Measurements from ENCODE around the gene TNFAIP8L2. TPM values are rescaled to one million over a fixed set of nuclear protein-coding genes. Genes with fewer than 3 reads are reported as not detected.
"Not testable (repeated sequence)": the region's sequence is repeated elsewhere in the genome, so short reads cannot be mapped to it uniquely, and the experiment has no call there.

Gene TNFAIP8L2
- total and polyA plus RNA-seq, 2 donors from 2014 or later: 1.8 to 6.3 TPM

DNA sequence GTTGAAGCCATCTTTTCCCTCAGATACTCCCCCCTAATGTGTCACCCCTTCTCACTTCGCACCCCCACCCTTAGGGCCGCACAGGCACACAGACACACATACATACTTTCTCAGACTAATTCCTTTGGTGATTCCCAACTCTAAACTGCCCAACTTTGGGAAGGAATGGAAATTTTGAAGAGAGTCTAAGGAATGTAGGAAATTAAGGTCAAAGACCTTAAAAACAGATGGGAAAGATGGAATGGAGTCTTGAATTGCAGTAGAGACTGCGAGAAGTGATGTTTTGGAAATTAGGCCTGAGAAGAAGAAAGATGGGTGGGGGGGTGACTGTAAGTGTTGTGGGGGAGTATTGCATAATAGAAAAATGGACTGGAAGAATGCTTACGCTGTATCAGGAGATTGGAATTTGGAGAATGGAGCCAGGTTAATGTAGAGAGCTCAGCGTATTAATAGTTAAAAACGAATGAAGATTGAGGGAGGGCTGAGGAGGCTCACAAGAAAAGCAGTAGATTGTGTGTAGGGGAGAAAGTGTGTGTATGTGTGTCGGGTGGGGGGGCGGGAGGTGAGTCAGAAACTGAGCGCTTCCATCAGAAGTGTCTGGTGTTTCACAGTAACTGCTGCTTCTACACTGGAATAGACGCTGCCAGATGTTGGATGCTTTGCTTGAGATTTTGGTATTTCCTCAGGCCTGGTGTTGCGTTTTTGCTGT is 43.6 kb downstream of the TNFAIP8L2 start:
- TF ChIP-seq, protein P1, sequence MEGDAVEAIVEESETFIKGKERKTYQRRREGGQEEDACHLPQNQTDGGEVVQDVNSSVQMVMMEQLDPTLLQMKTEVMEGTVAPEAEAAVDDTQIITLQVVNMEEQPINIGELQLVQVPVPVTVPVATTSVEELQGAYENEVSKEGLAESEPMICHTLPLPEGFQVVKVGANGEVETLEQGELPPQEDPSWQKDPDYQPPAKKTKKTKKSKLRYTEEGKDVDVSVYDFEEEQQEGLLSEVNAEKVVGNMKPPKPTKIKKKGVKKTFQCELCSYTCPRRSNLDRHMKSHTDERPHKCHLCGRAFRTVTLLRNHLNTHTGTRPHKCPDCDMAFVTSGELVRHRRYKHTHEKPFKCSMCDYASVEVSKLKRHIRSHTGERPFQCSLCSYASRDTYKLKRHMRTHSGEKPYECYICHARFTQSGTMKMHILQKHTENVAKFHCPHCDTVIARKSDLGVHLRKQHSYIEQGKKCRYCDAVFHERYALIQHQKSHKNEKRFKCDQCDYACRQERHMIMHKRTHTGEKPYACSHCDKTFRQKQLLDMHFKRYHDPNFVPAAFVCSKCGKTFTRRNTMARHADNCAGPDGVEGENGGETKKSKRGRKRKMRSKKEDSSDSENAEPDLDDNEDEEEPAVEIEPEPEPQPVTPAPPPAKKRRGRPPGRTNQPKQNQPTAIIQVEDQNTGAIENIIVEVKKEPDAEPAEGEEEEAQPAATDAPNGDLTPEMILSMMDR (IDR thresholded peaks at IDR 0.05; ENCODE audit: borderline replicate concordance, extremely low read depth, insufficient read depth): no peak
- peak overlapping the region; percentile 65 to 96 for H3K27ac ChIP-seq (ENCODE audit: low read depth in 2 of 2, low read length in 2 of 2)
- H3K27me3 ChIP-seq (ENCODE audit: control insufficient read depth, insufficient read depth, low read length): no peaks in the 10 kb centered on the region
- peak overlapping the region; percentile 93 to 98 (median 98) for H3K4me3 ChIP-seq (ENCODE audit: low read length in 3 of 3)
- intact Hi-C loops (cut with DNase I): no loop called here
- no peaks in the 10 kb centered on the region for H3K9me3 ChIP-seq (ENCODE audit: control insufficient read depth in 2 of 3, insufficient read depth in 1 of 3, low read length in 3 of 3)
- H3K4me1 ChIP-seq (ENCODE audit: control insufficient read depth in 2 of 3, insufficient read depth in 2 of 3, low read depth in 1 of 3, low read length in 3 of 3): peaks cover 0 to 12% (median 6%) of the 10 kb centered on the region in 3 donors
- DNase-seq: peak in 3 of 5 donors; percentile 20 to 56 (median 39)
- peaks cover 0 to 7% (median 3%) of the 10 kb centered on the region in 3 donors for H3K36me3 ChIP-seq (ENCODE audit: control insufficient read depth in 2 of 3, insufficient read depth in 3 of 3, low read length in 3 of 3)
- H3K9ac ChIP-seq (ENCODE audit: low read length in 3 of 3): peak overlapping the region; percentile 87 to 98 (median 97)
- FAIRE-seq: no peak

DNA sequence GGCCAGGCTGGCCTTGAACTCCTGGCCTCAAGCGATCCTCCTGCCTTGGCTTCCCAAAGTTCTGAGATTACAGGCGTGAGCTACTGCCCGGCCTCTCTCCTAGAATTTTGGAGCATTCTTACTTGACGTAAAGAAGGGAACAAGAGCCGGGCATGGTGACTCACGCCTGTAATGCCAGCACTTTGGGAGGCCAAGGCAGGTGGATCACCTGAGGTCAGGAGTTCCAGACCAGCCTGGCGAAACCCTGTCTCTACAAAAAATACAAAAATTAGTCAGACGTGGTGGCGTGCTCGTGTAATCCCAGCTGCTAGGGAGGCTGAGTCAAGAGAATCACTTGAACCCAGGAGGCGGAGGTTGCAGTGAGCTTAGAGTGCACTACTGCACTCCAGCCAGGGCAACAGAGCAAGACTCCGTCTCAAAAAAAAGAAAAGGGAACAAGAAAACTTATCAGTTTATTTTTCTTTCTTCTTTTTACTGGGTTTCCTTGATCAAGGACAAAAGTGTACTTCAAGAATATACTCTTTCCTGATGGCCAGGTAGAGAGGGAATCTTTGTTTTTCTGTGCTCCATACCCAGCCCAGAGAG is 49.0 kb downstream of the TNFAIP8L2 start:
- H3K27ac ChIP-seq (ENCODE audit: low read depth in 2 of 2, low read length in 2 of 2); FAIRE-seq; intact Hi-C loops (cut with DNase I); DNase-seq; H3K4me3 ChIP-seq (ENCODE audit: low read length in 3 of 3); H3K9ac ChIP-seq (ENCODE audit: low read length in 3 of 3); H3K9me3 ChIP-seq (ENCODE audit: control insufficient read depth in 2 of 3, insufficient read depth in 1 of 3, low read length in 3 of 3); H3K4me1 ChIP-seq (ENCODE audit: control insufficient read depth in 2 of 3, insufficient read depth in 2 of 3, low read depth in 1 of 3, low read length in 3 of 3); H3K27me3 ChIP-seq (ENCODE audit: control insufficient read depth, insufficient read depth, low read length): not testable (repeated sequence)
- peaks cover 0 to 20% (median 3%) of the 10 kb centered on the region in 3 donors for H3K36me3 ChIP-seq (ENCODE audit: control insufficient read depth in 2 of 3, insufficient read depth in 3 of 3, low read length in 3 of 3)

Other genes starting within 250 kb of the TNFAIP8L2 start
- 51.6 TPM for gene SETDB1, start 230.3 kb upstream of the TNFAIP8L2 start, total RNA-seq
- 12.1 TPM for gene SETDB1, start 230.3 kb upstream of the TNFAIP8L2 start, polyA plus RNA-seq (ENCODE audit: insufficient read depth, low read depth, low replicate concordance)
- 268 TPM for gene CERS2, start 181.8 kb upstream of the TNFAIP8L2 start, total RNA-seq
- gene CERS2, start 181.8 kb upstream of the TNFAIP8L2 start, polyA plus RNA-seq (ENCODE audit: insufficient read depth, low read depth, low replicate concordance): 258 TPM
- gene ANXA9, start 174.4 kb upstream of the TNFAIP8L2 start, total RNA-seq: 3.3 TPM
- 38.5 TPM for gene ANXA9, start 174.4 kb upstream of the TNFAIP8L2 start, polyA plus RNA-seq (ENCODE audit: insufficient read depth, low read depth, low replicate concordance)
- gene MINDY1, start 149.7 kb upstream of the TNFAIP8L2 start, total RNA-seq: 33.5 TPM
- gene MINDY1, start 149.7 kb upstream of the TNFAIP8L2 start, polyA plus RNA-seq (ENCODE audit: insufficient read depth, low read depth, low replicate concordance): 35.1 TPM
- gene PRUNE1, start 148.2 kb upstream of the TNFAIP8L2 start, total RNA-seq: 24.0 TPM
- gene PRUNE1, start 148.2 kb upstream of the TNFAIP8L2 start, polyA plus RNA-seq (ENCODE audit: insufficient read depth, low read depth, low replicate concordance): 25.6 TPM
- gene BNIPL, start 120.1 kb upstream of the TNFAIP8L2 start, total RNA-seq: 0.54 TPM
- gene BNIPL, start 120.1 kb upstream of the TNFAIP8L2 start, polyA plus RNA-seq (ENCODE audit: insufficient read depth, low read depth, low replicate concordance): 3.1 TPM
- gene C1orf56, start 108.9 kb upstream of the TNFAIP8L2 start, total RNA-seq: 6.2 TPM
- 12.8 TPM for gene C1orf56, start 108.9 kb upstream of the TNFAIP8L2 start, polyA plus RNA-seq (ENCODE audit: insufficient read depth, low read depth, low replicate concordance)
- 107 TPM for gene CDC42SE1, start 97.0 kb upstream of the TNFAIP8L2 start, total RNA-seq
- 36.6 TPM for gene CDC42SE1, start 97.0 kb upstream of the TNFAIP8L2 start, polyA plus RNA-seq (ENCODE audit: insufficient read depth, low read depth, low replicate concordance)
- 1.4 TPM for gene MLLT11, start 96.3 kb upstream of the TNFAIP8L2 start, total RNA-seq
- gene MLLT11, start 96.3 kb upstream of the TNFAIP8L2 start, polyA plus RNA-seq (ENCODE audit: insufficient read depth, low read depth, low replicate concordance): 2.3 TPM
- 20.5 TPM for gene GABPB2, start 85.9 kb upstream of the TNFAIP8L2 start, total RNA-seq
- 4.7 TPM for gene GABPB2, start 85.9 kb upstream of the TNFAIP8L2 start, polyA plus RNA-seq (ENCODE audit: insufficient read depth, low read depth, low replicate concordance)
- 7.6 TPM for gene SEMA6C, start 10.0 kb upstream of the TNFAIP8L2 start, total RNA-seq
- 17.4 TPM for gene SEMA6C, start 10.0 kb upstream of the TNFAIP8L2 start, polyA plus RNA-seq (ENCODE audit: insufficient read depth, low read depth, low replicate concordance)
- gene LYSMD1, start 9.3 kb downstream of the TNFAIP8L2 start, total RNA-seq: 7.9 TPM
- gene LYSMD1, start 9.3 kb downstream of the TNFAIP8L2 start, polyA plus RNA-seq (ENCODE audit: insufficient read depth, low read depth, low replicate concordance): 9.1 TPM
- 33.4 TPM for gene SCNM1, start 9.5 kb downstream of the TNFAIP8L2 start, total RNA-seq
- gene SCNM1, start 9.5 kb downstream of the TNFAIP8L2 start, polyA plus RNA-seq (ENCODE audit: insufficient read depth, low read depth, low replicate concordance): 57.7 TPM
- gene TMOD4, start 19.3 kb downstream of the TNFAIP8L2 start, total RNA-seq: 0.66 TPM
- gene TMOD4, start 19.3 kb downstream of the TNFAIP8L2 start, polyA plus RNA-seq (ENCODE audit: insufficient read depth, low read depth, low replicate concordance): 0.65 TPM
- 52.6 TPM for gene VPS72, start 33.5 kb downstream of the TNFAIP8L2 start, total RNA-seq
- gene VPS72, start 33.5 kb downstream of the TNFAIP8L2 start, polyA plus RNA-seq (ENCODE audit: insufficient read depth, low read depth, low replicate concordance): 38.2 TPM
- gene PIP5K1A, start 41.9 kb downstream of the TNFAIP8L2 start, total RNA-seq: 49.0 TPM
- 15.5 TPM for gene PIP5K1A, start 41.9 kb downstream of the TNFAIP8L2 start, polyA plus RNA-seq (ENCODE audit: insufficient read depth, low read depth, low replicate concordance)
- gene PSMD4, start 98.1 kb downstream of the TNFAIP8L2 start, total RNA-seq: 123 TPM
- gene PSMD4, start 98.1 kb downstream of the TNFAIP8L2 start, polyA plus RNA-seq (ENCODE audit: insufficient read depth, low read depth, low replicate concordance): 178 TPM
- gene ZNF687, start 125.7 kb downstream of the TNFAIP8L2 start, total RNA-seq: 30.3 TPM
- gene ZNF687, start 125.7 kb downstream of the TNFAIP8L2 start, polyA plus RNA-seq (ENCODE audit: insufficient read depth, low read depth, low replicate concordance): 8.5 TPM
- 60.9 TPM for gene PI4KB, start 170.8 kb downstream of the TNFAIP8L2 start, total RNA-seq
- gene PI4KB, start 170.8 kb downstream of the TNFAIP8L2 start, polyA plus RNA-seq (ENCODE audit: insufficient read depth, low read depth, low replicate concordance): 43.5 TPM
- gene RFX5, start 190.6 kb downstream of the TNFAIP8L2 start, total RNA-seq: 46.6 TPM
- 17.9 TPM for gene RFX5, start 190.6 kb downstream of the TNFAIP8L2 start, polyA plus RNA-seq (ENCODE audit: insufficient read depth, low read depth, low replicate concordance)
- gene SELENBP1, start 216.1 kb downstream of the TNFAIP8L2 start, total RNA-seq: 50.0 TPM
- gene SELENBP1, start 216.1 kb downstream of the TNFAIP8L2 start, polyA plus RNA-seq (ENCODE audit: insufficient read depth, low read depth, low replicate concordance): 161 TPM
- gene PSMB4, start 242.9 kb downstream of the TNFAIP8L2 start, total RNA-seq: 212 TPM
- 436 TPM for gene PSMB4, start 242.9 kb downstream of the TNFAIP8L2 start, polyA plus RNA-seq (ENCODE audit: insufficient read depth, low read depth, low replicate concordance)

All from kidney (tissue), 14 donors.